B cell (primary cell): ENCODE measurements around the gene NHS. TPM values are rescaled to one million over a fixed set of nuclear protein-coding genes. Genes with fewer than 3 reads are reported as not detected.

Experiments used
- ATAC-seq: fragments of 200-7000 bp; cut with Tn5 transposase; one replicate; pipeline ENCODE4 v1.10.0; 2021; ENCODE audit warnings: low read depth, mild to moderate bottlenecking, moderate number of reproducible peaks, moderate library complexity
- CTCF ChIA-PET: fragments of 350-600 bp; sonication (Branson Sonifier 250); formaldehyde crosslinking; loops from one replicate; lab custom pipeline; 2021; ENCODE audit warnings: antibody characterized with exemption, inconsistent platforms; lab: Charles Lee
- POLR2A ChIA-PET: fragments of 350-600 bp; sonication (Branson Sonifier 250); formaldehyde crosslinking; loops from one replicate; lab custom pipeline; 2021; ENCODE audit warnings: antibody characterized with exemption; lab: Charles Lee
- DNase-seq: peaks from one replicate; pipeline ENCODE4 v3.0.0; 2013
- H2AFZ ChIP-seq: 2 replicates; pipeline ENCODE4 v1.6.1; 2012; ENCODE audit warnings: mild to moderate bottlenecking, low read depth, low read length; ENCODE audit not compliant: insufficient read depth, poor library complexity, severe bottlenecking
- H3K27ac ChIP-seq, 2 donors: 1 replicate in 1 of 2; 2 replicates in 1 of 2; pipeline ENCODE4 v1.5.1; 2012 to 2013; ENCODE audit warnings: low read length in 2 of 2, mild to moderate bottlenecking in 2 of 2, moderate library complexity in 1 of 2
- H3K27me3 ChIP-seq, 4 experiments: fragments of 200-600 bp in 1 of 4; sonication (generic) in 1 of 4; replicated peaks in 1 of 4; 1 replicate in 2 of 4; 2 replicates in 2 of 4; pipeline versions ENCODE4 v1.6.1 to v1.7.0; 2013 to 2016; ENCODE audit warnings: low read length in 3 of 4, mild to moderate bottlenecking in 2 of 4, mixed read lengths in 1 of 4, moderate library complexity in 1 of 4; ENCODE audit not compliant: insufficient read depth in 4 of 4, control insufficient read depth in 3 of 4; ENCODE audit errors: control extremely low read depth in 1 of 4
- H3K36me3 ChIP-seq, 2 experiments: replicated peaks in 1 of 2; 1 replicate in 1 of 2; 2 replicates in 1 of 2; pipeline versions ENCODE4 v1.6.1 to v1.7.1; 2013; ENCODE audit warnings: low read length in 1 of 2; ENCODE audit not compliant: insufficient read depth in 2 of 2, control insufficient read depth in 1 of 2; ENCODE audit errors: control extremely low read depth in 1 of 2, extremely low read depth in 1 of 2
- H3K4me1 ChIP-seq, 2 donors: fragments of 200-600 bp in 1 of 2; sonication (generic) in 1 of 2; 1 replicate in 1 of 2; 2 replicates in 1 of 2; pipeline versions ENCODE4 v1.5.1 to v1.6.1; 2013 to 2017; ENCODE audit warnings: low read length in 2 of 2; ENCODE audit not compliant: control insufficient read depth in 2 of 2, insufficient read depth in 2 of 2
- H3K4me2 ChIP-seq: replicated peaks from 2 replicates; pipeline ENCODE3; 2012; ENCODE audit warnings: mild to moderate bottlenecking, low read depth, low read length; ENCODE audit not compliant: poor library complexity, severe bottlenecking
- H3K4me3 ChIP-seq, 5 experiments: fragments of 200-600 bp in 1 of 5; sonication (generic) in 1 of 5; 1 replicate in 3 of 5; 2 replicates in 2 of 5; pipeline versions ENCODE4 v1.5.1 to v1.7.0; 2011 to 2016; ENCODE audit warnings: low read length in 4 of 5, mild to moderate bottlenecking in 4 of 5, low read depth in 2 of 5, control low read depth in 1 of 5, moderate library complexity in 1 of 5; ENCODE audit not compliant: insufficient read depth in 1 of 5; ENCODE audit errors: control extremely low read depth in 1 of 5, extremely low read depth in 1 of 5
- H3K79me2 ChIP-seq: fragments of 200-600 bp; sonication (generic); one replicate; pipeline ENCODE4 v1.6.0; 2016; ENCODE audit warnings: low read length; ENCODE audit not compliant: control insufficient read depth, insufficient read depth
- H3K9ac ChIP-seq: fragments of 200-600 bp; sonication (generic); 2 replicates; pipeline ENCODE4 v1.6.1; 2017; ENCODE audit warnings: mild to moderate bottlenecking, low read length, moderate library complexity
- H3K9me3 ChIP-seq, 3 donors: one replicate each; pipeline versions ENCODE4 v1.6.1 to v1.7.1; 2013; ENCODE audit warnings: low read length in 2 of 3; ENCODE audit not compliant: control insufficient read depth in 2 of 3, insufficient read depth in 1 of 3; ENCODE audit errors: control extremely low read depth in 1 of 3
- H4K20me1 ChIP-seq: 2 replicates; pipeline ENCODE4 v1.6.0; 2012; ENCODE audit warnings: mild to moderate bottlenecking, low read length; ENCODE audit not compliant: insufficient read depth, control insufficient read depth, poor library complexity, severe bottlenecking
- H3K27ac Mint-ChIP-seq: one replicate; pipeline ENCODE4 v1.8.0; 2021; ENCODE audit warnings: mixed read lengths
- H3K27me3 Mint-ChIP-seq: one replicate; pipeline ENCODE4 v1.8.0; 2021; ENCODE audit warnings: mixed read lengths
- H3K4me1 Mint-ChIP-seq: one replicate; pipeline ENCODE4 v1.8.0; 2021; ENCODE audit warnings: mixed read lengths
- H3K4me3 Mint-ChIP-seq: one replicate; pipeline ENCODE4 v1.8.0; 2021; ENCODE audit warnings: mixed read lengths
- H3K9me3 Mint-ChIP-seq: one replicate; pipeline ENCODE4 v1.8.0; 2022; ENCODE audit warnings: mixed read lengths; ENCODE audit not compliant: insufficient read depth
- EZH2 ChIP-seq: IDR thresholded peaks from 2 replicates; pipeline ENCODE4 v1.6.1; 2012; ENCODE audit warnings: borderline replicate concordance, low read depth, mild to moderate bottlenecking, moderate library complexity, low read length; ENCODE audit not compliant: insufficient read depth, poor library complexity, severe bottlenecking
- WGBS: methylation state at CpG from one replicate; pipeline ENCODE4 v1.1.5; 2013; ENCODE audit warnings: missing lambda C conversion rate; ENCODE audit not compliant: insufficient coverage; 5-methylcytosine and 5-hydroxymethylcytosine counted together
- intact Hi-C: fragments of 100-400 bp; cut with micrococcal nuclease; formaldehyde crosslinking; loops from one replicate; pipeline ENCODE4 v1.10.0; 2022
- polyA plus RNA-seq: library from polyadenylated mRNA; depleted of rRNA; stranded (reverse); fragments of >200 nt; gene quantifications from 2 replicates; pipeline ENCODE4 v1.2.3, GENCODE V29; 2012
- total RNA-seq, 2 donors: library from RNA; stranded (reverse); fragments of 120-200 nt in 1 of 2; gene quantifications; 1 replicate in 1 of 2; 2 replicates in 1 of 2; pipeline versions ENCODE4 v1.2.3 to v1.2.4, GENCODE V29; 2013 to 2022
- TF ChIP-seq, protein P1 (sequence below): fragments of 200-600 bp; IDR thresholded peaks from one replicate; pipeline ENCODE4 v1.8.0; 2022; ENCODE audit warnings: antibody characterized with exemption, mild to moderate bottlenecking

The NHS gene
- total and polyA plus RNA-seq, 2 donors (not counting 1 experiment from before 2014, with no cell fraction given), result not detected

GRCh38 chrX:17499512-17499911 is 124.5 kb downstream of the NHS start:
- H3K4me1 ChIP-seq, result no peaks in the 10 kb centered on the region
- H3K27me3 ChIP-seq, result no peaks in the 10 kb centered on the region
- H3K27ac ChIP-seq, result no peak overlapping the region
- no peaks in the 10 kb centered on the region for H4K20me1 ChIP-seq
- H3K36me3 ChIP-seq, result no peaks in the 10 kb centered on the region
- 100% methylated on average over 2 of the region's 5 CpGs for WGBS
- ChIA-PET CTCF (no interaction called here), POLR2A (no interaction called here)
- no peak overlapping the region for H3K4me3 ChIP-seq
- Mint-ChIP-seq H3K9me3 (no peaks in the 10 kb centered on the region), H3K4me1 (no peaks in the 10 kb centered on the region), H3K4me3 (no peak overlapping the region), H3K27me3 (no peaks in the 10 kb centered on the region), H3K27ac (no peak overlapping the region)
- ATAC-seq, result no peak
- DNase-seq, result no peak
- no peak overlapping the region for H3K4me2 ChIP-seq
- H3K79me2 ChIP-seq, result no peaks in the 10 kb centered on the region
- TF ChIP-seq EZH2, result no peak
- TF ChIP-seq, protein P1, sequence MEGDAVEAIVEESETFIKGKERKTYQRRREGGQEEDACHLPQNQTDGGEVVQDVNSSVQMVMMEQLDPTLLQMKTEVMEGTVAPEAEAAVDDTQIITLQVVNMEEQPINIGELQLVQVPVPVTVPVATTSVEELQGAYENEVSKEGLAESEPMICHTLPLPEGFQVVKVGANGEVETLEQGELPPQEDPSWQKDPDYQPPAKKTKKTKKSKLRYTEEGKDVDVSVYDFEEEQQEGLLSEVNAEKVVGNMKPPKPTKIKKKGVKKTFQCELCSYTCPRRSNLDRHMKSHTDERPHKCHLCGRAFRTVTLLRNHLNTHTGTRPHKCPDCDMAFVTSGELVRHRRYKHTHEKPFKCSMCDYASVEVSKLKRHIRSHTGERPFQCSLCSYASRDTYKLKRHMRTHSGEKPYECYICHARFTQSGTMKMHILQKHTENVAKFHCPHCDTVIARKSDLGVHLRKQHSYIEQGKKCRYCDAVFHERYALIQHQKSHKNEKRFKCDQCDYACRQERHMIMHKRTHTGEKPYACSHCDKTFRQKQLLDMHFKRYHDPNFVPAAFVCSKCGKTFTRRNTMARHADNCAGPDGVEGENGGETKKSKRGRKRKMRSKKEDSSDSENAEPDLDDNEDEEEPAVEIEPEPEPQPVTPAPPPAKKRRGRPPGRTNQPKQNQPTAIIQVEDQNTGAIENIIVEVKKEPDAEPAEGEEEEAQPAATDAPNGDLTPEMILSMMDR, result no peak
- no peaks in the 10 kb centered on the region for H3K9me3 ChIP-seq
- intact Hi-C loops, result no loop called here
- H2AFZ ChIP-seq, result no peak overlapping the region
- no peak overlapping the region for H3K9ac ChIP-seq

- Mint-ChIP-seq H3K27ac (no peak overlapping the region), H3K4me1 (no peaks in the 10 kb centered on the region), H3K27me3 (no peaks in the 10 kb centered on the region), H3K4me3 (no peak overlapping the region), H3K9me3 (no peaks in the 10 kb centered on the region)
- no peaks in the 10 kb centered on the region for H3K4me1 ChIP-seq
- H3K4me2 ChIP-seq, result no peak overlapping the region
- no peak overlapping the region for H3K27ac ChIP-seq
- H3K36me3 ChIP-seq, result no peaks in the 10 kb centered on the region
- no peak for TF ChIP-seq EZH2
- TF ChIP-seq, protein P1, result no peak
- H3K9me3 ChIP-seq, result no peaks in the 10 kb centered on the region
- H3K9ac ChIP-seq, result no peak overlapping the region
- H2AFZ ChIP-seq, result no peak overlapping the region
- CTCF ChIA-PET, result no interaction called here
- no peaks in the 10 kb centered on the region for H3K79me2 ChIP-seq
- POLR2A ChIA-PET, result no interaction called here
- ATAC-seq (no peak), DNase-seq (no peak)
- no peaks in the 10 kb centered on the region for H4K20me1 ChIP-seq
- intact Hi-C loops, result no loop called here
- H3K4me3 ChIP-seq, result no peak overlapping the region
- 46% methylated on average over 2 of the region's 2 CpGs for WGBS
- H3K27me3 ChIP-seq, result no peaks in the 10 kb centered on the region
These were observed 125.2 kb downstream of the NHS start for GRCh38 chrX:17500145-17500579.
